Measurements from ENCODE around the gene MDGA2.

MDGA2 gene

DNA sequence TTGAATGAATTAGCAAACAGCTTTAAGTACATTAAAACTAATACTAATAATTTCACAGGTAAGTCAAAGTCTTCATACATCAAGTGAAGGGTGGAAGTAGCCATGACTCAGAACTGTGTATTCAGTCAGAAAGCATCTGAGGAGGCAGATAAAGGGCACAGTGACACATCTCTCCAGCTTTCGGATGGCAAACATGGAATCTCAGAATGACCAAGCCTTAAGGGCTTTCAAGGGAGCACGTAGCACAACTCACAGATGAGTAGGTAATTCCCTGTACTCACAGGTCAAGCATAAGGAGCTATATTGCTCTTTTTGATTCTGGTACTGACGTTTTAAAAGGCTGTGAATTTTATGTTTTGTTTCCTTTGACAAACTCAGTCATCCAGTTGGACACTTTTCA is 56.0 kb downstream of the MDGA2 start:
- DNase-seq (ENCODE audit: low read depth) = no peak

DNA sequence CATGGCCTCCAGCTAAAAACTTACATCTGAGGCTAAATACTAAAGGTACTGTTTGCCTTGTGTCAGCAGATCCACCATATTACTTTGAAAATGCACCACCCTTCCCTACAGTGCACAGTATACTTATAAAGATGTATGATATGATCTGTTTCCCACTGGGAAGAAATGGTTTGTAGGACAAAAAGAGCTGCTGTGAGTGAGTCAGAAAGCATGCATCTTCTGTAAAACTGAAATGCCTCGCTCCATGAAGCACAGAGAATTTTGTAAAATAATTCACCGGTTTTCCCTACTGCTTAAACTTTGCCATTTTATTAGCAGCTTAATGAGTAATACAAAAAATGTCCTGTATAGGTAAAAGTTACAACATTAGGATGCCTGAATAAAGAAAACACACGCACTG is 68.8 kb downstream of the MDGA2 start:
- no peak for DNase-seq (ENCODE audit: low read depth)

DNA sequence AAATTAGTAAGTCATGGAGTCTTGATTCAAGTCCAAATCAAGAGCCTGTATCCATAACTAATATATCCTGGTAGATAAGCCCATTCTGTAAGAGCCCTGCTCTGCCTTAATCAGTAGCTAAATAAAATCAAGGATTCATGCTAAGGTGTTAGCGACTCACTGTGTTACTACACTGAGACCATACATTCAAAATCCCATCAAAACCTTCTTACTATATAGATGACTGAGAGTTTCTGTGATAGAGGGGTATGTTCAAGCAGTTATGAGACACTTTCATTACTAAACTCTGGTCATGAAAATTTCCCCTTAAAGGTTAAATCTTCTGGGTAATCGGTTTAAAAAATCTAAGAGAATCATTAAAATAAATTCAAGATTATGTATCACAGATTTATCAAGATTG is 78.5 kb downstream of the MDGA2 start:
- DNase-seq (ENCODE audit: low read depth) = no peak

DNA sequence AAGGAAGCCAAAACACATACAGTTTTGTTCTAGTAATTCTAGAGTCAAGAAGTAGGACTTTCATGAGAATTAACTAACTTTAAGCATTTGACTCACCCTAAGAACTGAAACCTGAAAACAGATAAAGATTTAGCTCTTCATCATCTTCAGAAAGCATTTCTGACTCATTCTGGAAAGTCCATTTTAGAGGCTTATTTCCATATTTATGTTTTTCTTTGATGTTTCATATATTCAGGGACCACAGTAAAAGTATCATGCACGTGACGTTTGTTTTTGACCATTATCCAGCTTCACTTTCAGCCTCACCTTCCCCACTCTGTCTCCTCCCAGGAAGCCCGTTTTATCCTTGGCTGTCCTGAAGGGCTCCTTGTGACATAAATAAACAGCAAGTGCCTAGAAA is 79.2 kb downstream of the MDGA2 start:
- DNase-seq (ENCODE audit: low read depth) = no peak

DNA sequence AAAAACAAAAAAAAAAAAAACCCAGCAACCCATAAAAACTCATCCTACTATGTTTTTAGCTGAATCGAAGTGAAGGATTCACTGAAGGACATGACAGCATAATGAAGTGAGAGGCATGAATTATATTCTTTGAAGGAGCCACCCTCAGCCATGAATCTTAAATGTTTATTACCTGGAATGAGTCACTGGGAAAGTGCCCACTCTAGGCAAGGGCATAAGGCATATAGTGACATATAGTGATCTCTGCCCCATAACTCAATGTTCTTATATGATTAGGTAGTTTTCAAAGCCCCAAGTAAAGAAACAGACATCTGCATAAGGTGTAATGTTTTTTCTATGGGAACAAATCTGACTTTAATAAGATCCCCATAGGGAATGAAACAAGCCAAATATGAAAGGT is 79.9 kb downstream of the MDGA2 start:
- no peak for DNase-seq (ENCODE audit: low read depth)

DNA sequence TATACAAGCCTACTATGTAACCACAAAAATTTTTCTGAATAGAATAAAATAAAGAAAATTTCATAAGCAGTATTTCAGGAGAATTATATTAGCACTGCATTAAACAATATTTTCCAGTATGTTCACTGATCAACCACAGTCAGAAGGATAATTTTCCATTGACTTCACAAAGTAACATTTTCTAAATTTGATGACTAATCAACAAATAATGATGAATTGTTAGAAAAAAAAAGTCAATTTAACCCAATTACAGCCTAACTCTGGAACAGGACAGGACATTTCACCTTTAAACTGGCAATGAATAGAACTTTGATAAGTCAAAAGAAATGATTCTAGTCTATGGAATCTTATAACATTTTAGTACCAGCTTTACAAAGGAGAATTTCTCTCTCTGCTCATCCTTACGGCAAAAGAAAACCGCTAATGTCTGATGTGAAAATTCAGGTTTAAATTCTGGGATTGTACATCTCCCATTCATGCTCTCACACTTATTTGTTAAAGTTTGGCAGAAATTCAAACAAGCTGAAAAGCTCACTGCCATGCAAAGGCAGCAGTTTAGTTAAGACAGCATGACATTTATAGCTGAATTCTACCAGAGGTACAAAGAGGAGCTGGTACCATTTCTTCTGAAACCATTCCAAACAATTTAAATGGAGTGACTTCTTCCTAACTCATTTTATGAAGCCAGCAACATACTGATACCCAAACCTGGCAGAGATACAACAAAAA is 84.5 kb downstream of the MDGA2 start:
- no peak for DNase-seq (ENCODE audit: low read depth)

DNA sequence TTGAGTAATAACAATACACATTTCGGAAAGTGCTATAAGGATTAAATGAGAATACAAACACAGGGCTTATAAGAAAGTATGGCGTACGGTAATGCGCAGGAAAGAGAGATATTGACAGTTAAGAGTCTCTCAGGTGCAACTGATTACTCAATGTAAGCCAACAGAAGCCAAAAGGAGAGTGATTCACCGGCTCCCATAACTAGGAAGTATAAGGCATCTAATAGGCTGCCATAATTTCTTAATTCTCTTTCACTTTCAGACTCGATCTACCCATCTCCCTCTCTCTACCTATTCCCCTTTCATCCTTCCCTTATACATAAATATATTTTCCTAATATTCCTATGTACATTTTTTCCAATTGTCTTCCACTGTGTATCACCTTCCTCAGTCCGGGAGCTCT is 90.0 kb downstream of the MDGA2 start:
- DNase-seq (ENCODE audit: low read depth) = no peak

DNA sequence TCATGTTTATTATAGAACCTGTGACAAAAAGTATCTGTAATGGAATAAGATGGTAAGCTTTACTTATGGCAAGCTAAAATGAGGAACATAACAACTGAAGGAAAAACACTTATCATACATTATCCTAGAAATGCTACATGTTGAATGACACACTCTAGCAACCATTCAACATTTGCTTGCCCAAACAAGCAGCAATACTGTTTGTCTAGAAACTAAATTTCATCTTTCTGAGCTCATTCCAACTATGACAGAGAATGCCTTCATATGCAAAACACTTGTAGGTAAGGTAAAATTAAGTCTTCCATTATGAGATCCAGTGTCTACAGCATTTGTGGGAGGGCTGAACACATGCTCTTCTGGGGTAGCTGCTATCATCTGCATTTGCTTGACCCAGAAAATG is 108.1 kb downstream of the MDGA2 start:
- no peak for DNase-seq (ENCODE audit: low read depth)

DNA sequence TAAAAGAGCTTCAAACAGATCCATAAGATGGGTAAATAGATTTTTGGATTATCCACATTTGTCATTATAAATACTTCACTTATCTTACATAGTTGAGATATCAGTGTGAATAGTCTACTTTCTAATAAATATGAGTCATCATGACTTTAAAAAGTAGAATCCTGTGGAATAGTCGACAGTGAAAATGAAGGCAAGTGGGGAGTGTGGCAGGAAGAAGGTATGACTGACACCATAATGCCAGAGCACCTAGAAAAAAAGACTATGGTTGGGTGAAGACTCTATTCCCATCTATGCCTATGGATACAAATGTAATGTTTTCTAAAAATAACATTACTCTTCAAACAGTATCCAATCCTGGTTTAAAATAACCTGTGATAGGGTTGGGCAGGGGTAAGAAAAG is 117.5 kb downstream of the MDGA2 start:
- DNase-seq (ENCODE audit: low read depth) = no peak

DNA sequence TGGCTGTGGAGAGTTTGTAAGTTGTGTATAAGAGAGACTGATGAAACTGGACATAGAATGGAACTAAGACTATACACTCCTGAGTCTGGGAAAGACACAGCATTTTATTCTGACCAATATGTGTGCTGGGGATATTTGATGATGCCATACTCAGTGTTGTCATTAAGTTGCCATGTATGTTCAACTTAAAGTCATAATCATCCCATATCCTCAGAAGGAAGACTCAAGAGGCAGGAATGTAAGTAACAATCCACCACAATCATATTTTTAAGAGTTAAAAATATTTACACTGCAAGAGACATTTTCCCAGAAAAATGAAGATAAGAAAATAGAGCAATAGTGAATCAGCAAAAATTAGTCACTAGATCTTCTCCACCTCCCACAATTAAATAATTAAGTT is 120.1 kb downstream of the MDGA2 start:
- no peak for DNase-seq (ENCODE audit: low read depth)

DNA sequence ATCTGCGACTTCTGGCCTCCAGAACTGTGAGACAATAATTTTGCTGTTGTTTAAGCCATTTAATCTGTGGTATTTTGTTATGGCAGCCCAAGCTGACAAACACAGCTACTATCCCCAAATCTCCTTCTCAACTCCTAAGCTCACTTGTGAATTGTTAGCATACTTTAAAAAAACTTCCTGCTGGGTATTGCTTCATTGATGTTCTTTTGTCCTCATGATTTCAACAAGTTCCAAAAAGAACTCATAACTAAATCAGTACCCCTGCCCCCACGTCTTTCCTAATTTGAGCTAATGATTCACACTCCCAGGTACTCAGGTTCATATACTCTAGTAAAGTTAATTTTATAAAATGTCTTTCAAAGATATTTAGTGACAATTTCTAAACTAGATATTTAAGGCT is 125.5 kb downstream of the MDGA2 start:
- DNase-seq (ENCODE audit: low read depth) = no peak

DNA sequence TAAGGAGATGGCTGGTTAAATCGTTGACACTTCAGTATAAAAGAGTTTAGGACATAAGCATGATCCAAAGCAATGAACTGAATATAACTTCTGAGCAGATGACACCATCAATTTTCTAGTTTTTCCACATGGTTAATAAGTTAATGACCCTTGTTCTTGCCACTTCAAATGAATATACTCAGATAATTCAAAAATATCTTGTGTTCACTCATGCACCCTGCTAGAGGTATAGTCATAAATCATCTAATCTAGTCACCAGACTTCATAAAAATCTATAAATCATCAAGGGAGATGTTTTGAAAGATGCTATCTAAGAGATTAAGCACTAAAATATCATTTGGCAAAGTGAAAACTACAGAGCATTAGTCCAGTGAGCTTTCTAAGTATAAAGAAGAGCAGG is 131.9 kb downstream of the MDGA2 start:
- no peak for DNase-seq (ENCODE audit: low read depth)

DNA sequence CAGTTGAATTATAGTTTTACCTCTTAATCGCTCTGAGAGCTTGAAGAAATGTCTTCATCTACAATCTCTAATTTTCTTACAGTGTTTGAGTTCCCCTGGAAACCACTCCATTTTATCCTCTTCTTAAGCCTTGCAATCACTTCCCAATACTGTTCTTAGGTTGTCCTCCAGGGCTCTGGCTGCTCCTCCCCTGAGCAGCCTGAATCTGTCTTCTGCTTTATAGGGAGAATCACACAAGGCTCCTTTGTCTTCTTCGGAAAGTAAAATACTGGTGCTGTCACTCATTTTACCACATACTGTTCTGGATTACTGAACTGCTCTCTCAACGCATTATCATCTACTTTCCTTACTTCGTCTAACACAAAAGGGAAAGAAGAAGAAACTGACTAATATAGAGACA is 133.7 kb downstream of the MDGA2 start:
- DNase-seq (ENCODE audit: low read depth) = no peak

DNA sequence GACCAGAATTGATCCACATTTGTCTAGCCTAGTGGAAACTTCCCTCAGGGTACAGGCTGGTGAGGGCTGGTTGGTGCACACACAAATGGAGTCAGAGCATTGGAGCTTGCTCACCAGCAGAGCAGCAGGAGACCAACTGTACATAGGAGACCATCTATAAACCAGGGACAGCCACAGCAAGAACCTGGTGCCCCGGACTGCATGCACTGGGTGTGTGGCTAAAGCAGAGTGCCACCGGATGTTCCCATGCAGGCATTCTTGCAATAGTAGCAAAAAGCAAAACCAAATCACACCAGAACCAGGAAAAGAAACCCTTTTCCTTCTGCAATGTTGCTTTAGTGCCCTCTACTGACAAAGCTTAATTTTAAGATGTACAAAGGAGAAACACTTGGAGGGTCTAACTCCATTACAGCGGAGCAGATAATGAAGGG is 136.4 kb downstream of the MDGA2 start:
- DNase-seq (ENCODE audit: low read depth) = no peak

DNA sequence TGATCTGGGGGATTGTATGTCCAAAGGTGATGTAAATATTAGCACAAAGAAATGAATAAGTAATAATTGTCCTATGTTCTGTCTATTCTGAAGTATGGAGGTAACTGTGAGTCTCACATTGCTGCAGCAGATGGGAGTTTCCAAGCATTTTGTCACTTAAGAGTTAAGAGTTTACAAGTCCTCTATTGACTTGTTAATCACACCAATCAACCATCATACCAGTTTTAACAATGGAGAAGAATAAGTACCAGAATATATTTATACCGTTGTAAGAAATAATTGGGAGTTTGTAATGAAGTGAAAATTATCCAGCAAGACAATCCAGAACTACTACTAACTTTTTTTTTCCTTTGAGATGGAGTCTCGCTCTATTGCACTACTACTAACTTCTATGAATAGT is 139.1 kb downstream of the MDGA2 start:
- DNase-seq (ENCODE audit: low read depth) = no peak

DNA sequence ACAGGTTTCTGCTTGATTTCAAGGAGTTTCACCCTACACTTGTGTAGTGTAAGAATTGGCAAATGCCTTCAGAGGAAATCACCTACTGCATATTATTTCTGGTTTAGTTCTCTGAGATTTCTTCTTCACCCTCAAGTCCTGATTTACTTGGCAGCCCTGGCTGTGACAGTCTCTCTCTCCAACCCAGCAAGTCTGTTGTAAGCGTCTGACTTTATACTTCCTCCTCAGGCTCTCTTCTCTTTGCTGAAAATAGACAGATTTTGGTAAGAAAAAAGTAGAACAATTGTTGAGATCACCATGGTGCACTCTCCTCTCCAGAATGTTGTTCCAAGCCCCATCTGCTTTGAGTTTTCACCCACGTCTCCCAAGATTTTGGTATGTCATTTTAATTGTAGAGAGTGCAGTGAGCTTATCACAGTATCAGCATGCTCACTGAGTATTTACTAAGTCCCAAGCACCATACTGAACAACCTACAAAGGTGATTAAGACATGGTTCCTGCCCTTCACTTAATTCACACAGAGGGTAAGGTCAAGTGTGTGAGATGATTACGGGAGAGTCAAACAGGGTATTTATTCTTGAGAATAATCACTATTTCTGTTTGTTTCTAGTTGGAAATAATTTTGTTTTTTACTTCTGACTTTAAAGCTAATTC is 148.7 kb downstream of the MDGA2 start:
- DNase-seq (ENCODE audit: low read depth) = no peak

DNA sequence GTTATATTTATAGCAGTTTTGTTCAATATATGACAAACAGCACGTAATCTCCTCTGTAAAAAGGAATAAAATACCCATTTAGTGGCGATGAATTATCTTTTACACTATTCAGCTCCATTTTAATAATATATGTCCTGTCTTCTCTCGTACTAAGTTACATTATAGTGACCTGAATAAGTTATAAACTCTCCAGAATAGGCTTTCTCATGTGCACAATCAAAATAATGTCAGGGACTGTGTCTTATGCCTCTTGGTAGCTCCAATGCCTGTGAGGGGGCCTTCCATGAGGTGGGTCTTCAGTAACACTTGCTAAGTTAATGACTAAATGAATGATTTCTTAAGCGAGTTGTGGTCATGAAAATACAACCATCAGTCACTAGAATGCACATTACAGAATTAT is 150.9 kb downstream of the MDGA2 start:
- no peak for DNase-seq (ENCODE audit: low read depth)

DNA sequence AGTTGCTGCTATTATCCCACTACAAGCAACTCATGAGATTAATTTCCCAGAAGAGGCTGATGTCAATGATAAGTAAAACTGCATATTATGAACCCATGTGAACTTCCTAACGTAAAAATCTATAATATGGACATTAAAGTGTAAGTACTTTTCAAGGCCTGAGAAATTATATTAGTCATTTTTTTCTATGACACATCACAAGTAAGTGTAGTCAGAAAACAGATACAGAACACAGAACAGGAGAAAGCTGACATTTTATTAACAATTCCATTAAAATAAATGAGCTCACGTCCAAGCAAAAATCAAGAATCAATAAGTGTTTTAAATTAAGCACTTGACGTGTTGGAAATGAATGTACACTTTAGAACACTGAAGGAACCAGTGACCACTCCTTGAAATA is 155.0 kb downstream of the MDGA2 start:
- no peak for DNase-seq (ENCODE audit: low read depth)

DNA sequence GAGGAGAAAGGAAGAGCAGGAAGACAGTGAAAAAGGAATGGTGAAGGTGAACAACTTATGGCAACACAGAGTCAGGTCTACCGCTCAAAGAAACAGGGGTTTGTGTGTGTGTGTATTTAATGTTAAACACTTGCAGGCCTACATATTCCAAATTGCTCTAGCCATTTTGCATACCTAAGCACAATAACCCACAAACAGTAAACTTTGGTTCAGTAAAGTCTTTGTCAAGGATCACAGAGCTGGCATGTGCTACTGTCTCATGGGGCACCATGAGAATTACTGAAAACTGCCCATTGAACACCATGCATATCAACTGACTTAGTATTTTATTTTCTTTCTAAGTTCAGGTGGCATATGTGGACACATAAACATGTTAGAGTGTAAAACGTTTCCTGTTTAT is 163.6 kb downstream of the MDGA2 start:
- DNase-seq (ENCODE audit: low read depth) = no peak

DNA sequence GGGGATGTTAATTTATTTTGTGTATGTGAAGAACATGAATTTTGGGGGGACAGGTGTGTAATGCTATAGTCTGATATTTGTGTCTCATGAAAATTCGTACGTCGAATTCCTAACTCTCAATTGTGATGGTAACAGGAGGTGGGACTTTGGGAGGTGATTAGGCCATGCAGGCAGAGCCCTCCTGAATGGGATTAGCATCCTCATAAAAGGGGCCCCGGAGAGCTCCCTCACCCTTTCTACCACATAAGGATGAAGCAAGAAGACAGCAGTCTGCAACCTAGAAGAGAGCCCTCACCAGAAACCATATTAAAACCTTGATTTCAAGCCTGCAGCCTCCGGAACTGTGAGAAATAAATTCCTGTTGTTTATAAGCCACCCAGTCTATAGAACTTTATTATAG is 165.4 kb downstream of the MDGA2 start:
- DNase-seq (ENCODE audit: low read depth) = no peak

DNA sequence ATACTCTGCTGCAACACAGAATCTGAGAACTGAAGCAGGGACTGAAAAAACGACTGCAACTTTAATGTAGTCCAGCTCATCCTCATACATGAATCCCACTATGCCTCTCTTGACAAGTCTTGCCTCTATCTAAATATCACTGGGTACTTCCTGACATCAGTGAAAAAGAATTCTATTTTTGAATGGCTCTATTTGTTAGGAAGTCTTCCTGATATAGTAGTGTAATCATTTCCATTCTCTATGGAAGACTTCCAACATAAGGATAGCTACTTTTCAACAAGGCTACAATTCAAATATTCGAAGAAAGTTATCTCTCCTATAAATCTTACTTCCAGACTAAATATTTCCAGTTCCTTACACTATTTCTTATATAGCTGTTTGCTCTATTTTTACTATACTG is 167.5 kb downstream of the MDGA2 start:
- no peak for DNase-seq (ENCODE audit: low read depth)

DNA sequence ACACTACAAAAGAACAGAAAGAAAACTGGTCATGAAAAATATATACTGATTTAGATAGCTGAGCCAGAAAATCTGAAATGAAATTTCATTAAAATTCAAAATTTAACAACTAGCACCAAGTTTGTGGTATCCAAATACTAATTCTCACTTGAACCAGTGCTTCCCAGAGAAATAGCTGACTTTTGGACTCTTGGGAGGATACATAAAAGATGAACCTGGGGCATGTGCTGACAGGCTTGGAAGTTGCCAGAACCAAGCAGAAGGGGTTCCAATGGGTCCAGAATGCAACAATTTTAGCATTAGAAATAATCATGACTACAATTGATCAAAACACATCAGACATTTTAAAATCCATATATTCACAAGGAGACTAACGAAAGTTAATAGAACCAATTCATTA is 175.0 kb downstream of the MDGA2 start:
- DNase-seq (ENCODE audit: low read depth) = no peak

DNA sequence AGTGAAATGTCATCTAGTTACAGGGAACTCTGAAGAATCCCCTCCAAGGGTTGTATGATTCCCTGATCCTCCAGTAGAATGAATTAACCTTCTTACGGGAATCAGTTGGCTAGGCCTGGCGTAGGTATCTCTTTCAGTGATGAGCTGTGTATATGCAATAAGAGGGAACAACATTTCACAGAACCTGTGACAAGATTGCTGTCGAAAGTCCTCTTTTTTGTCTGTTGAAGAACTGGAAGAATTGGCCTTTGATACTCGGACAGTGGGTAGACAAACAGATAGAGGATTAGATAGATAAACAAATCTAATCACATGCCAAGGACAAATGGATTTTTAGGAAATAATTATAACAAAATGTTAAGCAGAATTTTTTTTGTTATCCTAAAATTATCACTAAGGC is 184.6 kb downstream of the MDGA2 start:
- DNase-seq (ENCODE audit: low read depth) = no peak

DNA sequence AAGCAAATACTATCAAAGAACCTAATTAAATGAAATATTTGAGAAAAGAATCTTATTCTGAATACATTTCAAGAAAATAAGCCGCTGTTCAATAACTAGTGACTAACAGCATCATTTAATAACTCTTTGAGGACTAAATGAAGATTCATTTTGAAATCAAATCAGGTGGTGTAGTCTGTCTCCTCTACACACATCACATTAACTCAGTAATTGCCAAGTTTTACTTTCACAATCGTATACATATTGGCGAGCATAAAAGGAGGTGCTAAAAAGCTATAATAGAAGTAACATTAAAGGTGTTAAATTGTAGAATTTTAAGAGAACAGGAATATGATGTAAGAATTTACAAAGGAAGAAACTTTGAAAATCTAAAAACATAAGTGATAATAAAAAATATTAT is 185.1 kb downstream of the MDGA2 start:
- DNase-seq (ENCODE audit: low read depth) = no peak
